ENCODE results near the gene TMEM45A.
"Not testable (repeated sequence)": the region's sequence is repeated elsewhere in the genome, so short reads cannot be mapped to it uniquely, and the experiment has no call there.

Gene TMEM45A

GRCh38 chr3:100536093-100536492 is 43.7 kb downstream of the TMEM45A start:
- FAIRE-seq = no peak

GRCh38 chr3:100537646-100538338 is 45.4 kb downstream of the TMEM45A start:
- no peak for FAIRE-seq

- no peak for FAIRE-seq
These were observed 45.9 kb downstream of the TMEM45A start for GRCh38 chr3:100538339-100538706.

GRCh38 chr3:100540791-100541334 is 48.4 kb downstream of the TMEM45A start:
- no peak for FAIRE-seq

GRCh38 chr3:100541428-100541827 is 49.0 kb downstream of the TMEM45A start:
- not testable (repeated sequence) for FAIRE-seq

- FAIRE-seq = no peak
These were observed 53.0 kb downstream of the TMEM45A start for GRCh38 chr3:100545371-100545770.

GRCh38 chr3:100546020-100546744 is 53.8 kb downstream of the TMEM45A start:
- FAIRE-seq = no peak

- FAIRE-seq = no peak
These were observed 55.6 kb downstream of the TMEM45A start for GRCh38 chr3:100548053-100548452.

- FAIRE-seq = no peak
These were observed 61.4 kb downstream of the TMEM45A start for GRCh38 chr3:100553618-100554372.

- no peak for FAIRE-seq
These were observed 61.9 kb downstream of the TMEM45A start for GRCh38 chr3:100554373-100554676.

GRCh38 chr3:100556673-100557310 is 64.4 kb downstream of the TMEM45A start:
- FAIRE-seq = no peak

GRCh38 chr3:100558233-100558632 is 65.8 kb downstream of the TMEM45A start:
- FAIRE-seq = no peak

- no peak for FAIRE-seq
These were observed 68.0 kb downstream of the TMEM45A start for GRCh38 chr3:100560426-100560825.

GRCh38 chr3:100561459-100562158 is 69.2 kb downstream of the TMEM45A start:
- no peak for FAIRE-seq

GRCh38 chr3:100562224-100562857 is 69.9 kb downstream of the TMEM45A start:
- no peak for FAIRE-seq

- FAIRE-seq = no peak
These were observed 70.8 kb downstream of the TMEM45A start for GRCh38 chr3:100563228-100563627.

- no peak for FAIRE-seq
These were observed 71.3 kb downstream of the TMEM45A start for GRCh38 chr3:100563652-100564211.

- no peak for FAIRE-seq
These were observed 78.4 kb downstream of the TMEM45A start for GRCh38 chr3:100570811-100571210.

GRCh38 chr3:100574536-100574935 is 82.1 kb downstream of the TMEM45A start:
- no peak for FAIRE-seq

GRCh38 chr3:100575704-100576103 is 83.3 kb downstream of the TMEM45A start:
- FAIRE-seq = no peak

- FAIRE-seq = no peak
These were observed 85.1 kb downstream of the TMEM45A start for GRCh38 chr3:100577382-100578008.
